ENCODE results near the gene LCN1.

- TF ChIP-seq EZH2 (IDR thresholded peaks at IDR 0.05; ENCODE audit: low read length), result no peak
- no peak for TF ChIP-seq CTCF (optimal IDR thresholded peaks at IDR 0.05 in 1 of 3, IDR thresholded peaks at IDR 0.05 in 1 of 3, conservative IDR thresholded peaks at IDR 0.05 in 1 of 3; ENCODE audit: extremely low read depth in 1 of 3, insufficient read depth in 2 of 3, low read length in 3 of 3)
These were observed 51.9 kb downstream of the LCN1 start for GRCh38 chr9:135573124-135573523.
